ENCODE measurements around the gene LDLR. TPM values are rescaled to one million over a fixed set of nuclear protein-coding genes. Genes with fewer than 3 reads are reported as not detected.

LDLR gene
- total and polyA plus RNA-seq, 8 donors = 8.9 to 43.4 (median 26.5) TPM

DNA sequence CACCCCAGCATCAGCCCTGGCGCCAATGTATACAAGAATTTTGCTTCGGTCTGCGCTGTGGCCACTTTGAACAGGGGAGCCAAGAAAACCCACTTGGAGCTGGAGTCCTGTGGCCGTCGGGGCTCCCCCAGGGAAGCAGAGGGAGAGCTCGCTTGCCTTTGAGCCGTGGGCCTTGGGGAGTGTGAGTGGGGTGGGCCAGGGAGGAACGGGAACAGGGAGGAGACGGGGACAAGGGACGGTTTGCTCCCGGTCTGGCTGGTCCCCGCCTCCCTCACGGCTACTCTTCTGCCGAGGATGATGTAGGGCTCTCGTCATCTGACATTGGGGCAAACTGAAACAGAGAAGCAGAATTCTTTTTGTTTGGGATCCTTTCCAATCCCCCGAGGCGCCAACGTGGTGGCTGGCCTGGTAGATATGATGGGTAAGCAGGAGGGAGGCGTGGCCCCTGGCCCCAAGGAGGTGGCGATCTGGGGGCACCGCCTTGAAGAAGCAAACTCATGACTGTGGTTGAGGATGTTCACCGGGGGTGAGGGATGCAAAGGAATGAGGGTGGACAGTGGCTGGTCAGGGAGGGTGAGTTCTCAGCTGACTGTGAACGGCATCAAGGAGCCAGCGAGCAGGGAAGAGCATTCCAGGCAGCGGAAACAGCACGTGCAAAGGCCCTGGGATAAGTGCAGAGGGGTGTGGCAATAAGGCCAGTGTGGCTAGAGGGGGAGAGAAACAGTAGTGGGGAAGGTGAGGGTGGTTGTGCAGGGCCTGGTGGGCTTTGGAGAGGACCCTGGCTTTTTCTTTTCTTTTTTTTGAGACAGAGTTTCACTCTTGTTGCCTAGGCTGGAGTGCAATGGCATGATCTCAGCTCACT lies 77.2 kb downstream of the LDLR start:
- TF ChIP-seq, protein P1, sequence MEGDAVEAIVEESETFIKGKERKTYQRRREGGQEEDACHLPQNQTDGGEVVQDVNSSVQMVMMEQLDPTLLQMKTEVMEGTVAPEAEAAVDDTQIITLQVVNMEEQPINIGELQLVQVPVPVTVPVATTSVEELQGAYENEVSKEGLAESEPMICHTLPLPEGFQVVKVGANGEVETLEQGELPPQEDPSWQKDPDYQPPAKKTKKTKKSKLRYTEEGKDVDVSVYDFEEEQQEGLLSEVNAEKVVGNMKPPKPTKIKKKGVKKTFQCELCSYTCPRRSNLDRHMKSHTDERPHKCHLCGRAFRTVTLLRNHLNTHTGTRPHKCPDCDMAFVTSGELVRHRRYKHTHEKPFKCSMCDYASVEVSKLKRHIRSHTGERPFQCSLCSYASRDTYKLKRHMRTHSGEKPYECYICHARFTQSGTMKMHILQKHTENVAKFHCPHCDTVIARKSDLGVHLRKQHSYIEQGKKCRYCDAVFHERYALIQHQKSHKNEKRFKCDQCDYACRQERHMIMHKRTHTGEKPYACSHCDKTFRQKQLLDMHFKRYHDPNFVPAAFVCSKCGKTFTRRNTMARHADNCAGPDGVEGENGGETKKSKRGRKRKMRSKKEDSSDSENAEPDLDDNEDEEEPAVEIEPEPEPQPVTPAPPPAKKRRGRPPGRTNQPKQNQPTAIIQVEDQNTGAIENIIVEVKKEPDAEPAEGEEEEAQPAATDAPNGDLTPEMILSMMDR (IDR thresholded peaks at IDR 0.05) = no peak
- no peaks in the 10 kb centered on the region for H3K9me3 ChIP-seq
- 86% methylated on average over 26 of the region's 26 CpGs for WGBS, 2 donors
- H3K36me3 ChIP-seq = peaks cover 3 to 33% (median 13%) of the 10 kb centered on the region in 3 donors
- no peak overlapping the region for H3K27ac ChIP-seq
- no peak for FAIRE-seq
- ATAC-seq = peak in 1 of 4 donors; percentile 18
- H3K4me1 ChIP-seq = no peaks in the 10 kb centered on the region
- no peaks in the 10 kb centered on the region for H3K27me3 ChIP-seq
- intact Hi-C loops (cut with DNase I) = no loop called here
- no peak for DNase-seq
- no peak overlapping the region for H3K4me3 ChIP-seq

DNA sequence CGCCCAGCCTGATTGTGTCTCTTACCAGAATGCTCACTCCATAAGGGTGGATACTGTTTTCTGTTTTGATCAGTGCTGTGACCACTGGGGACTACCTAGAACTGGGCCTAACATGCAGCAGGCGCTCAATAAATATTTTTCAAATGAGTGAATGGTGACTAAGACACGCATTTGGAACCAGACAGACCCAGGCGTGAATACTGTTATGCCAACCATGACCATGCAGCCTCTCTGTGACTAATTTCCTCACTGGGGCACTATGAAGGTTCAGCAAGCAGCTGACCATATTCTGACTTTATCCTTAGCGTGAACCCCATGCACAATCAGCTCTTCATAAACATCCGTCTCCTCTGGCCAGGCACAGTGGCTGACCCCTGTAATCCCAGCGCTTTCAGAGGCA lies 79.3 kb downstream of the LDLR start:
- no peaks in the 10 kb centered on the region for H3K27me3 ChIP-seq

DNA sequence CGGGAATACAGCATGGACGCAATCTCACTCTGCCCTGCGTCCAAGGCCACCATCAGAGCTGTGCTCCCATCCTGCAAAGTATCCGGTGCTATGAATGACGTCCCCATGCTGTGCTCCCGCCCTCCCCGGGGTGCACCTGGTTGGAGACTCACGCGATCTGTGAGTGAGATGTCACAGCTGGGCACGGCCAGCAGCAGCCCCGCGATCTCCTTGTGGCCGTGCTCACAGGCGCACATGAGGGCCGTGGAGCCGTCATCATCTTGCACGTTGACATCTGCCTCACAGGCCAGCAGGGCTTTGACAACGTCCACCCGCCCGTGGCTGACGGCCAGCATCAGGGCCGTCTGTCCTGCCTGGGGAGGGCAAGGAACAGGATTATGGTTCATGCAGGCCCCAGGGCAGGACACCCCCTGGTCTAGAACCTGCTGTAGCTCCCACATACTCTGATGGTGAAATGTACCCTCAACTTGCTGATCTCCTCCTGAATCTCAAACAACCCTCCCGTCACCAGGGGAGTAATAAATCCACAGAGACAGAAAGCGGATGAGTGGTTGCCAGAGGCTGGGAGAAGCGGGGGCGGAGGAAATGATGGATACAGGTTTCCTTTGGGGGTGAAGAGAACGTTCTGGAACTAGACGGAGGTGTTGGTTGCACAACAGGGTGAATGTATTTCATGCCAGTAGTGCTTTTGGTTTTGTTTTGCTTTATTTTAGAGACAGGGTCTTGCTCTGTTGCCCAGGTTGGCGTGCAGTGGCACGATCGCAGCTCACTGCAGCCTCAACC lies 80.8 kb downstream of the LDLR start:
- WGBS, 2 donors = 88 to 91% methylated on average over 31 of the region's 31 CpGs
- FAIRE-seq = no peak
- no peak overlapping the region for H3K27ac ChIP-seq

More for the DNA sequence above, 79.3 kb downstream of the LDLR start:
- 97 to 99% methylated on average over 7 of the region's 7 CpGs for WGBS, 2 donors
- DNase-seq (no peak), FAIRE-seq (no peak), ATAC-seq (no peak)
- peaks cover 3 to 48% (median 13%) of the 10 kb centered on the region in 3 donors for H3K36me3 ChIP-seq
- intact Hi-C loops (cut with DNase I) = no loop called here
- no peak overlapping the region for H3K27ac ChIP-seq
- no peaks in the 10 kb centered on the region for H3K4me1 ChIP-seq
- H3K4me3 ChIP-seq = no peak overlapping the region
- TF ChIP-seq, protein P1 (IDR thresholded peaks at IDR 0.05) = no peak
- H3K9me3 ChIP-seq = no peaks in the 10 kb centered on the region

DNA sequence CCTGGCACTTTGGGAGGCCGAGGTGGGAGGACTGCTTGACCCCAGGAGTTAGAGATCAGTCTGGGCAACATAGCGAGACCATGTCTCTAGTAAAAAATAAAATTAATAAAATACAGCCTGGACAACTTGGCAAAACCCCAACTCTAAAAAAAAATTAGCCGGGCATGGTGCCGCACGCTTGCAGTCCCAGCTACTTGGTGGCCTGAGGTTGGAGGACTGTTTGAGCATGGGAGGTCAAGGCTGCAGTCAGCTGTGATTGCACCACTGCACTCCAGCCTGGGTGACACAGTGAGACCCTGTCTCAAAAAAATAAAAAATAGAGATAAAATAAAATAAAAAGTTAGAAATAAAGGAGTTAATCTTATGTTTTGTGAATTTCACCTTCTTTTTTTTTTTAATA lies 81.9 kb downstream of the LDLR start:
- no peak for DNase-seq
- ATAC-seq = no peak
- Histone ChIP-seq H3K9me3 (no peaks in the 10 kb centered on the region), H3K27me3 (no peaks in the 10 kb centered on the region), H3K4me1 (no peaks in the 10 kb centered on the region), H3K27ac (no peak overlapping the region), H3K36me3 (peaks cover 3 to 60% (median 13%) of the 10 kb centered on the region in 3 donors), H3K4me3 (no peak overlapping the region)
- TF ChIP-seq, protein P1 (IDR thresholded peaks at IDR 0.05) = no peak
- no peak for FAIRE-seq
- WGBS, 2 donors = 85 to 89% methylated on average over 5 of the region's 5 CpGs
- intact Hi-C loops (cut with DNase I) = no loop called here

More for the DNA sequence above, 80.8 kb downstream of the LDLR start:
- intact Hi-C loops (cut with DNase I) = no loop called here
- H3K9me3 ChIP-seq = no peaks in the 10 kb centered on the region
- H3K4me3 ChIP-seq = no peak overlapping the region
- peaks cover 3 to 60% (median 13%) of the 10 kb centered on the region in 3 donors for H3K36me3 ChIP-seq
- H3K4me1 ChIP-seq = no peaks in the 10 kb centered on the region
- DNase-seq (peak in 1 of 6 donors; percentile 62), ATAC-seq (no peak)
- no peaks in the 10 kb centered on the region for H3K27me3 ChIP-seq
- TF ChIP-seq, protein P1 (IDR thresholded peaks at IDR 0.05) = no peak

Measured in pancreas (tissue), 10 donors.